ENCODE results near the gene ARRB1. TPM values are rescaled to one million over a fixed set of nuclear protein-coding genes. Genes with fewer than 3 reads are reported as not detected.

ARRB1 gene
- total and polyA plus RNA-seq, 9 of the 15 experiments (the other 6 are each of a cell fraction or from before 2014, with no cell fraction given): 6.6 to 45.4 (median 28.5) TPM

DNA sequence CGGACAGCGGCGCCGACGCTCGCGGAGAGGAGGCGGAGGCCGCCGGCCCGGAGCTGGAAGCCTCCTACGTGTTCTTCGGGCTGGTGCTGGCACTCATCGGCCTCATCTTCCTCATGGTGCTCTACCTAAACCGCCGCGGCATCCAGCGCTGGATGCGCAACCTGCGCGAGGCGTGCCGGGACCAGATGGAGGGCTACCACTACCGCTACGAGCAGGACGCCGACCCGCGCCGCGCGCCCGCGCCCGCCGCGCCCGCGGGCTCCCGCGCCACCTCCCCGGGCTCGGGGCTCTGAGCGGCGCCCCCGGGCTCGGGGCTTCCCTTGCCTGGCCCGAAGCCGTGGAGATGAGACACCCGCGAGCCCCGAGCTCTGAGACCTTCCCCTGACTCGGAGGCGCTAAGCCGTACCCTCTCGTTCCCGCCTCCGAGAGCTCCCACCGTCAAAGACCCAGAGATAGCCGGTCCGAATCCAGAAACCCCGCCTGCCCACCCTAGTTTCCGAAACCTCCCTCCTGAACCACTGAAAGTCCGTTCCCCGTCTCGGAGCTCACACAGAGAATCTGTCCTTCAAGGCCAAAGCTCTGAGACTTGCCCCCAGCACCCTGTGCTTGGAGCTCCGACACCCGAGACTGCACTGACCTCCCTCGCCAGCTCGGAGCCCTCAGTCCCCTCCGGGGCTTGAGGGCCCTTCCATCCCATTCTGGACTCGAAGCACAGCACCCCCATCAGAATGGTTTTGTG, 109.4 kb downstream of the ARRB1 start (continued):
- no peak for TF ChIP-seq NR2C2 (CRISPR knock-in tag; IDR thresholded peaks at IDR 0.05)
- TF ChIP-seq NR2C2 (tag; IDR thresholded peaks at IDR 0.05): no peak
- TF ChIP-seq GABPA (tag; conservative IDR thresholded peaks at IDR 0.05; ENCODE audit: low read depth): no peak
- TF ChIP-seq MEF2D (tag; conservative IDR thresholded peaks at IDR 0.05; ENCODE audit: low read depth): no peak
- no peak for TF ChIP-seq E4F1 (CRISPR knock-in tag; IDR thresholded peaks at IDR 0.05; ENCODE audit: borderline replicate concordance)
- TF ChIP-seq GTF2B (IDR thresholded peaks at IDR 0.05; ENCODE audit: extremely low read depth, insufficient read length): no peak
- TF ChIP-seq, protein P1, sequence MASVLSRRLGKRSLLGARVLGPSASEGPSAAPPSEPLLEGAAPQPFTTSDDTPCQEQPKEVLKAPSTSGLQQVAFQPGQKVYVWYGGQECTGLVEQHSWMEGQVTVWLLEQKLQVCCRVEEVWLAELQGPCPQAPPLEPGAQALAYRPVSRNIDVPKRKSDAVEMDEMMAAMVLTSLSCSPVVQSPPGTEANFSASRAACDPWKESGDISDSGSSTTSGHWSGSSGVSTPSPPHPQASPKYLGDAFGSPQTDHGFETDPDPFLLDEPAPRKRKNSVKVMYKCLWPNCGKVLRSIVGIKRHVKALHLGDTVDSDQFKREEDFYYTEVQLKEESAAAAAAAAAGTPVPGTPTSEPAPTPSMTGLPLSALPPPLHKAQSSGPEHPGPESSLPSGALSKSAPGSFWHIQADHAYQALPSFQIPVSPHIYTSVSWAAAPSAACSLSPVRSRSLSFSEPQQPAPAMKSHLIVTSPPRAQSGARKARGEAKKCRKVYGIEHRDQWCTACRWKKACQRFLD (CRISPR knock-in tag; IDR thresholded peaks at IDR 0.05): peak; percentile 53
- TF ChIP-seq VEZF1 (CRISPR knock-in tag; IDR thresholded peaks at IDR 0.05): 0 out of 2 replicates have a peak, but pooled peaks have one; percentile 41
- no peak for TF ChIP-seq BHLHE40 (IDR thresholded peaks at IDR 0.05; ENCODE audit: low read length)
- TF ChIP-seq, protein P2, sequence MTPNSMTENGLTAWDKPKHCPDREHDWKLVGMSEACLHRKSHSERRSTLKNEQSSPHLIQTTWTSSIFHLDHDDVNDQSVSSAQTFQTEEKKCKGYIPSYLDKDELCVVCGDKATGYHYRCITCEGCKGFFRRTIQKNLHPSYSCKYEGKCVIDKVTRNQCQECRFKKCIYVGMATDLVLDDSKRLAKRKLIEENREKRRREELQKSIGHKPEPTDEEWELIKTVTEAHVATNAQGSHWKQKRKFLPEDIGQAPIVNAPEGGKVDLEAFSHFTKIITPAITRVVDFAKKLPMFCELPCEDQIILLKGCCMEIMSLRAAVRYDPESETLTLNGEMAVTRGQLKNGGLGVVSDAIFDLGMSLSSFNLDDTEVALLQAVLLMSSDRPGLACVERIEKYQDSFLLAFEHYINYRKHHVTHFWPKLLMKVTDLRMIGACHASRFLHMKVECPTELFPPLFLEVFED (CRISPR knock-in tag; conservative IDR thresholded peaks at IDR 0.05): no peak
- TF ChIP-seq RFX7 (CRISPR knock-in tag; IDR thresholded peaks at IDR 0.05): 0 out of 2 replicates have a peak, but pooled peaks have one; percentile 31
- TF ChIP-seq USF1 (CRISPR knock-in tag; IDR thresholded peaks at IDR 0.05): no peak
- TF ChIP-seq NR1H2 (CRISPR knock-in tag; IDR thresholded peaks at IDR 0.05): no peak
- no peak for TF ChIP-seq PHB2 (IDR thresholded peaks at IDR 0.05; ENCODE audit: low read depth)
- no peak for TF ChIP-seq NFRKB (IDR thresholded peaks at IDR 0.05; ENCODE audit: low read depth)
- TF ChIP-seq ARNT (IDR thresholded peaks at IDR 0.05): no peak
- TF ChIP-seq EWSR1 (IDR thresholded peaks at IDR 0.05; ENCODE audit: borderline replicate concordance, low read depth, partially characterized antibody): no peak
- TF ChIP-seq KDM4B (IDR thresholded peaks at IDR 0.05; ENCODE audit: borderline replicate concordance in 2 of 2, low read depth in 1 of 2): no peak
- no peak for TF ChIP-seq SIN3A (IDR thresholded peaks at IDR 0.05; ENCODE audit: borderline replicate concordance in 2 of 2, control insufficient read depth in 1 of 2, low read depth in 2 of 2, low read length in 2 of 2)
